HG03280 (cell line): Measurements from ENCODE around the gene LHFPL2.

Experiments used
- ATAC-seq: cut with Tn5 transposase; IDR thresholded peaks from one replicate; pipeline ENCODE4 v1.9.1; 2021; ENCODE audit warnings: mild to moderate bottlenecking, moderate library complexity; ENCODE audit not compliant: unreplicated experiment

Gene LHFPL2

GRCh38 chr5:78642701-78643100 lies 5.9 kb downstream of the LHFPL2 start:
- no peak for ATAC-seq

- no peak for ATAC-seq
These were observed 7.7 kb downstream of the LHFPL2 start for GRCh38 chr5:78640662-78641474.

GRCh38 chr5:78639791-78640190 lies 8.8 kb downstream of the LHFPL2 start:
- ATAC-seq, result no peak

GRCh38 chr5:78638973-78639669 lies 9.5 kb downstream of the LHFPL2 start:
- ATAC-seq, result no peak

GRCh38 chr5:78638423-78638822 lies 10.1 kb downstream of the LHFPL2 start:
- no peak for ATAC-seq

GRCh38 chr5:78637468-78637867 lies 11.1 kb downstream of the LHFPL2 start:
- ATAC-seq, result no peak

GRCh38 chr5:78636682-78637081 lies 11.9 kb downstream of the LHFPL2 start:
- no peak for ATAC-seq

- no peak for ATAC-seq
These were observed 13.9 kb downstream of the LHFPL2 start for GRCh38 chr5:78634634-78635033.

- no peak for ATAC-seq
These were observed 14.3 kb downstream of the LHFPL2 start for GRCh38 chr5:78634229-78634628.

GRCh38 chr5:78633700-78634099 lies 14.9 kb downstream of the LHFPL2 start:
- ATAC-seq, result no peak

GRCh38 chr5:78632467-78632866 lies 16.1 kb downstream of the LHFPL2 start:
- no peak for ATAC-seq

- ATAC-seq, result no peak
These were observed 16.6 kb downstream of the LHFPL2 start for GRCh38 chr5:78631931-78632330.

GRCh38 chr5:78630047-78630446 lies 18.5 kb downstream of the LHFPL2 start:
- no peak for ATAC-seq

- no peak for ATAC-seq
These were observed 18.9 kb downstream of the LHFPL2 start for GRCh38 chr5:78629624-78630023.

GRCh38 chr5:78628270-78628992 lies 20.1 kb downstream of the LHFPL2 start:
- ATAC-seq, result no peak

GRCh38 chr5:78627766-78628165 lies 20.8 kb downstream of the LHFPL2 start:
- no peak for ATAC-seq

- no peak for ATAC-seq
These were observed 21.4 kb downstream of the LHFPL2 start for GRCh38 chr5:78627175-78627574.

GRCh38 chr5:78626009-78626571 lies 22.5 kb downstream of the LHFPL2 start:
- ATAC-seq, result no peak

GRCh38 chr5:78624992-78625391 lies 23.6 kb downstream of the LHFPL2 start:
- no peak for ATAC-seq

- ATAC-seq, result no peak
These were observed 24.5 kb downstream of the LHFPL2 start for GRCh38 chr5:78624011-78624541.
